A673 (cell line): ENCODE results near the gene SMAD9.

Source experiments
- EZH2 ChIP-seq: fragments of 200-600 bp; sonication (generic); IDR thresholded peaks from 2 replicates; pipeline ENCODE4 v1.6.1; 2017; ENCODE audit warnings: borderline replicate concordance, low read depth, mild to moderate bottlenecking, mixed read lengths, antibody characterized with exemption, low read length; ENCODE audit not compliant: poor library complexity, severe bottlenecking
- TF ChIP-seq, protein P1 (sequence below): fragments of 300-800, 200-600 bp; sonication (generic); conservative IDR thresholded peaks from 2 replicates; pipeline ENCODE4 v1.5.1; 2017; ENCODE audit warnings: low read depth, mild to moderate bottlenecking, antibody characterized with exemption, low read length, moderate library complexity, mixed read lengths

DNA sequence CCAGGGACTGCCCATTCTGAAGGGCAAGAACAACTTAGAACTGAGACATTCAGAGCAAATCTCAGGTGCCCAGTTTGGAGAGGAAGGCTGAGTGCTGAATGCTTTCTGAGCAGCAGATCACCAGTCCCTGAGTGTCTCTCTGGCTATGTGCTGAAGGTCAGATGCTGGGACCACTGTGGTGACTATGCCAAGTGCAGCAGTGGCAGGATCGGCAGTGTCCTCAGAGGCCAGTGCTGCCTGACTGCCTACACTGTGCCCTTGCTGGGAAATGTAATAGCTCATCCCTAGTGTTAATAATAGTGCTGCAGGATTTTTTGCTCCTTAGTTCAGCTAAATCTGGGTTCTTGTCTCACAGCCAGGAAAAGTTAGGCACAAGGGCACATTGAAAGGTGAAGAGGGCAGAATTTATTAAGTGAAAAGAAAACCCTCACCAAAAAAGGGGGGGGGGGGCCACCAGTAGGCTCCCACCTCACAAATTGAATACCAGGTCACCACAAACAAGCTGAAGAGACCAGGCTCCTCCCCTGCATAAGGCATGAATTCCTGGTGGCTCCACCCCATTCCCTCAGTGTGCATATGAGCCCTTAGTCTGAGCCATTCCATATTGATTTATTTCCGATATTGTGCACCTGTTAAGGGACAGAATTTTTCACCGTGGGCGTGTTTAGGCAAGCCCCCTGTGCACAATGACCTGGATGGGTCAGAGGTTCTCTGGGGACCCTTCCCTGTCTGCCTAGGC lies 82.5 kb downstream of the SMAD9 start:
- TF ChIP-seq, protein P1, sequence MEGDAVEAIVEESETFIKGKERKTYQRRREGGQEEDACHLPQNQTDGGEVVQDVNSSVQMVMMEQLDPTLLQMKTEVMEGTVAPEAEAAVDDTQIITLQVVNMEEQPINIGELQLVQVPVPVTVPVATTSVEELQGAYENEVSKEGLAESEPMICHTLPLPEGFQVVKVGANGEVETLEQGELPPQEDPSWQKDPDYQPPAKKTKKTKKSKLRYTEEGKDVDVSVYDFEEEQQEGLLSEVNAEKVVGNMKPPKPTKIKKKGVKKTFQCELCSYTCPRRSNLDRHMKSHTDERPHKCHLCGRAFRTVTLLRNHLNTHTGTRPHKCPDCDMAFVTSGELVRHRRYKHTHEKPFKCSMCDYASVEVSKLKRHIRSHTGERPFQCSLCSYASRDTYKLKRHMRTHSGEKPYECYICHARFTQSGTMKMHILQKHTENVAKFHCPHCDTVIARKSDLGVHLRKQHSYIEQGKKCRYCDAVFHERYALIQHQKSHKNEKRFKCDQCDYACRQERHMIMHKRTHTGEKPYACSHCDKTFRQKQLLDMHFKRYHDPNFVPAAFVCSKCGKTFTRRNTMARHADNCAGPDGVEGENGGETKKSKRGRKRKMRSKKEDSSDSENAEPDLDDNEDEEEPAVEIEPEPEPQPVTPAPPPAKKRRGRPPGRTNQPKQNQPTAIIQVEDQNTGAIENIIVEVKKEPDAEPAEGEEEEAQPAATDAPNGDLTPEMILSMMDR, result no peak
- no peak for TF ChIP-seq EZH2
